Neuron (in vitro differentiated cells): Measurements from ENCODE around the gene CALD1.

Experiments used
- H2AFZ ChIP-seq: one replicate; pipeline ENCODE4 v1.6.1; 2013; ENCODE audit warnings: low read depth, mild to moderate bottlenecking, inconsistent platforms, low read length, moderate library complexity
- H3K27me3 ChIP-seq: one replicate; pipeline ENCODE4 v1.6.1; 2013; ENCODE audit warnings: low read length; ENCODE audit not compliant: insufficient read depth
- H3K36me3 ChIP-seq: one replicate; pipeline ENCODE4 v1.6.1; 2013; ENCODE audit warnings: low read length; ENCODE audit not compliant: insufficient read depth
- H3K4me1 ChIP-seq: one replicate; pipeline ENCODE4 v1.6.1; 2013; ENCODE audit warnings: low read length; ENCODE audit not compliant: insufficient read depth
- H3K4me3 ChIP-seq: 2 replicates; pipeline ENCODE4 v1.5.1; 2013; ENCODE audit warnings: mild to moderate bottlenecking, low read length, moderate library complexity
- H3K9me3 ChIP-seq: one replicate; pipeline ENCODE4 v1.6.1; 2013; ENCODE audit warnings: low read length

The CALD1 gene

DNA sequence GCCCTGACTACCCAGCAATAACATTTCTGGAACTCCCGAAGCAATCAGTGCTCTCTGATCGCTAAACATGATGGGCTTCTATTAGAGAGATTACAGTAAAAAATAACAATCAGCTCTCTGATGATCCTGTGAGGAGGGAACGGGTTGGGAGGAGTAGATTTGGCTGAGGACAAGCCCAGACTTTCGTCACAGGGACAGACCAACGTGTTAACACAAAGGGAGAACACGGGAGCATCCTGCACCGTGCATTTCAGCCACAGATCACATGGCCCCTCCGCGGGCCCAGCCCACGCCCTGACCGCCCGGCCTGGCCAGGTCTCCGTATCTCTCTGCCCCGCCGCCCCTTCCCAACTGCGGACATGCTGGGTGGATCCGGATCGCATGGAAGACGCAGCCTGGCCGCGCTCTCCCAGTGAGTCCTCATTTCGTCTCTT is 111.8 kb downstream of the CALD1 start:
- peaks cover 15% of the 10 kb centered on the region for H3K4me1 ChIP-seq
- H3K9me3 ChIP-seq: peaks cover 5% of the 10 kb centered on the region
- peak overlapping the region; percentile 70 for H3K4me3 ChIP-seq
- peak overlapping the region; percentile 68 for H2AFZ ChIP-seq
- no peaks in the 10 kb centered on the region for H3K27me3 ChIP-seq
- H3K36me3 ChIP-seq: no peaks in the 10 kb centered on the region

DNA sequence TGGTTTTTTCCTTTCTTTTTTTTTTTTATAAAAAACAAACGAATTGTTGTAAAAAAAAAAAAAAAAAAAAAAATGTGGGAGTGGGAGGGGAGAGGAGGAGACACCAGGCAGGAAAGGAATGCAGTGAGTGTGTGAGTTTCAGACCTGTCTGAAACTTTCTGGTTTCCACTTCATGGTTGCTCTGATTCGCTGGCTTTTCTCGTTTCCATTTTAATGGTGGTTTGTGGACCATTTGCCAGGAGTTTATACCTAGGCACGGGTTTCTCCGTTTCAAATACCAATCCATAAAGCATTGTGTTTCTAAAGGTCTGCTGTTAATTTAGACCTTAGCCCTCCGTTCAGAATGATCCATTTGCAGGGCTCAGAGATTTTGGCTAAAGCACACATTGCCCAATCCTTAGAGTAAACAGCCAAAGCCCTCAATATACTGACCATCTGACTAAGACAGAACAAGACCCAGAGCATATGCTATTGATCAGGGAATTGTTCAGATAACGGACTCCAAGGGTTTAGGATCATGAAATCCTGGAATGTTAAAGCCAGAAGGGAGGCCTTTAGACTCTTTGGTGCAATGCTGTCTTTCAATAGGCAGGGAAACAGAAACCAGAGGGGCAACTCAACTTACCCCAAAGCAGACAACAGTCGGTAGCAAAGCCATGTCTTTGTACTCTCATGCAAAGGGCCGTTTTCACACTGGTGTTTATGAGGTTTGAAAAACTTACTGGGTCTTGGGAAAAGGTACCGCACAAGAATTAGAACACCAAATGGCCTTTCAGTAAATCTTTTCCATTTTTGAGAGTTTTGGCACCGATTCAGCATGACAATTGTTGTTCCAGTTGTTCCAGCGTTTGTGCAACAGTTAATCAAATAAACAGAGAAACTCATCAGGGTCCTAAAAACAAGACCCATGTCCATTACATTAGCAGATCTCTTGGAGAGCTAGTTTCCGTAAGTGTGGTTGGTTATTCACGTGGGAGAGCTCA is 112.6 kb downstream of the CALD1 start:
- Histone ChIP-seq H3K4me1 (peaks cover 15% of the 10 kb centered on the region), H3K4me3 (peak overlapping the region; percentile 70), H3K36me3 (no peaks in the 10 kb centered on the region), H2AFZ (peak overlapping the region; percentile 68), H3K9me3 (peaks cover 9% of the 10 kb centered on the region), H3K27me3 (no peaks in the 10 kb centered on the region)

DNA sequence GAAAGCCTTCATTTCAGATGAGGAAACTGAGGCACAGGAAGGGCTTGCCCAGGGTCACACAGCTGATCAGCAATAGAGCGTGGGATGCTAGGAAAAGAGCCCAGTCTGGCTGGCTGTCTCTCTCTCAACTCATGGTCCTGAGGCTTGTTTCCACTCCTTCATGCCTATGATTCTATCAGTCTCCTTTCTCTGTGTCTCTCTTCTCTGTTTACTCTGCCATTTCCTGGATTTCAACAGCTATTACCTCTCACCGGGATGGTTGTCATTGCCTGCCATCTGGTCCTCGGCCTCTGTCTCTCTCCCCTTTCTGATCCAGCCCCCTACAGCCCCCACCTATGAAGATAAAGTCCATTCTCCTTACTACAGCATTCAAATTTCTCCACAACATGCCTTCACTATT is 113.5 kb downstream of the CALD1 start:
- H3K4me3 ChIP-seq: peak overlapping the region; percentile 70
- H3K4me1 ChIP-seq: peaks cover 15% of the 10 kb centered on the region
- H3K9me3 ChIP-seq: peaks cover 9% of the 10 kb centered on the region
- no peaks in the 10 kb centered on the region for H3K27me3 ChIP-seq
- no peaks in the 10 kb centered on the region for H3K36me3 ChIP-seq
- no peak overlapping the region for H2AFZ ChIP-seq

DNA sequence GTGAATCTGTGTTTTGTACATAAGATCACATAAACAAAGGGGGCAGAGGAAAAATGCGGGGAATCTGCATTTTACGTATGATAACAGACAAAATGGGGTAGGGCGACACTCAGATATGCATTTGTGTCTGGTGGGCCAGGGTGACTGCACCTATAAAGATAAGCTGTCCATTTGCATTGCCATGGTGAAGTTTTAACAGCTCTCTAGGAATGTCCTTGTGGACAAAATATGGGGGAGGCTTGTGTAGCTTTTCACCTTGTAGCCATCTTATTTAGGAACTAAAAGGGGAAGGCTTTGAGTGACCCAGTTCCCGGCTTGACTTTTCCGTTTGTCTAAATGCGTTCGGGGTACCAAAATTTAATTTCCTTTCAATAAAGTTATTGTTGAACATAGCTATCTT is 114.5 kb downstream of the CALD1 start:
- no peak overlapping the region for H2AFZ ChIP-seq
- no peak overlapping the region for H3K4me3 ChIP-seq
- no peaks in the 10 kb centered on the region for H3K27me3 ChIP-seq
- peaks cover 9% of the 10 kb centered on the region for H3K9me3 ChIP-seq
- peaks cover 15% of the 10 kb centered on the region for H3K4me1 ChIP-seq
- no peaks in the 10 kb centered on the region for H3K36me3 ChIP-seq

DNA sequence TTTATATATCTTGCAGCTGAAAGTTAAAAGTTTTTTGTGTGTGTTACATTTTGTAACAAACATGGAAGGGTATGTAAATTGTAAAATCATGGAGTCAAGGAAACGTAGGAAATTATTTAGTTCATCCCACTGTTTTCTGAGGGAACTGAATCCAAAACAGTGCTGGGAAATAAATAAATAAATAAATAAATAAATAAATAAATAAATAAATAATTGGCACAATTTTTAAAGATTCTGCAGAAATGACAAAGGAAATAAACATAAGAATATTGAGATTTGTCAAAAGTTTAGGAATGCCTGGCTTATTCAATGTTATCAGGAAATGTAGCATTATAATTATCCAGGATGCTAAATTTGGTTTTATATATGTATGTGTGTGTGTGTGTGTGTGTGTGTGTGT is 115.5 kb downstream of the CALD1 start:
- peaks cover 9% of the 10 kb centered on the region for H3K9me3 ChIP-seq
- H2AFZ ChIP-seq: no peak overlapping the region
- H3K4me1 ChIP-seq: peaks cover 15% of the 10 kb centered on the region
- no peaks in the 10 kb centered on the region for H3K27me3 ChIP-seq
- no peak overlapping the region for H3K4me3 ChIP-seq
- H3K36me3 ChIP-seq: no peaks in the 10 kb centered on the region

DNA sequence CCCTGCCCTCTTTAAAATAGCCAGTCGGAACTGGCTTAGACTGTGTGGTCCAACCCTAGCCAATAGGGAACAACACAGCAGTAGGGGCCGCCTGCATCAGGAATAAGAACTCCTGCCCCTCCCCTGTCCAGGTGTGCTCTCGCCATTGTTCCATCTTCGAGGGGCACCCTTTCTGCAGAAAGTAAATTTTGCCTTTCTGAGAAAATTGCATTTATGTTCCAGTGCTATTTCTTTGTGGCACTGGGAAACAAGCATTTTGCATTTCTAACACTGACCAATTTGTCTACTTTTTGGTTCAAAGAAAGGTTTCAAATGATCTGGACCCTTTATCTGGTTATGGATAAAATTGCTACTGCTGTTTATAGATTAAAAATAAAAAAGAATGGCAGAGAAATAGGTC is 116.6 kb downstream of the CALD1 start:
- no peaks in the 10 kb centered on the region for H3K27me3 ChIP-seq
- peaks cover 15% of the 10 kb centered on the region for H3K4me1 ChIP-seq
- H3K9me3 ChIP-seq: peaks cover 9% of the 10 kb centered on the region
- H3K36me3 ChIP-seq: no peaks in the 10 kb centered on the region
- H3K4me3 ChIP-seq: no peak overlapping the region
- no peak overlapping the region for H2AFZ ChIP-seq

DNA sequence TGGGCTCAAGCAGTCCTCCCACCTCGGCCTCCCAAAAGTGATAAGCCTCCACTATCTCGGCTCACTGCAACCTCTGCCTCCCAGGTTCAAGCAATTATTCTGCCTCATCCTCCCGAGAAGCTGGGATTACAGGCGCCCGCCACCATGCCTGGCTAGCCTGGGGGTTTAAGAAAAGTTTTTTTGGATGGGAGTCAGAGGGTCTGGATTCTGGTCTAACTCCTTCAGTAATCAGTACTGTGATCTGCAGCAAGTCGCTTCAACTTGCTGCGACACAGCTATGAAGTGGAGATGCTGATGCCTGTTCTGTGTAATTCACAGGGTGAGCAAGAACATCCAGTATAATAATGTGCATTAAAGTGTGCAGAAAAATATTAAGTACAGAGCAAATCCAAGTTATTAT is 118.5 kb downstream of the CALD1 start:
- Histone ChIP-seq H3K4me3 (no peak overlapping the region), H3K4me1 (peaks cover 6% of the 10 kb centered on the region), H3K27me3 (no peaks in the 10 kb centered on the region), H2AFZ (no peak overlapping the region), H3K9me3 (peaks cover 9% of the 10 kb centered on the region), H3K36me3 (peaks cover 4% of the 10 kb centered on the region)

DNA sequence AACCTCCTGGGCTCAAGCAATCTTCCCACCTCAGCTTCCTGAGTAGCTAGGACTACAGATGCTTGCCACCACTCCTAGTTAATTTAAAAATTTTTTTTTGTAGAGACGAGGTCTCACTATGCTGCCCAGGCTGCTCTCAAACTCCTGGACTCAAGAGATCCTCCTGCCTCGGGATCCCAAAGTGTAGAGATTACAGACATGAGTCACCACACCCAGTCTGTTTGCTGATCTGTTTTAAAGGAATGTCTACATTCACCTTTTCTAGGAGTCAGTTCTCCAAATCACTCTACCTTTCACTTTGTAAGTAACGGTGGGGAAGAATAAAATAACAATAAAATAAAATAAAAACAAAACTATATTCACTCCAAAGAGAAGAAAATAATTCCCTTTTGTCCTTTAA is 120.3 kb downstream of the CALD1 start:
- Histone ChIP-seq H3K4me1 (no peaks in the 10 kb centered on the region), H3K4me3 (no peak overlapping the region), H3K27me3 (no peaks in the 10 kb centered on the region), H2AFZ (no peak overlapping the region), H3K9me3 (peaks cover 9% of the 10 kb centered on the region), H3K36me3 (peaks cover 6% of the 10 kb centered on the region)

DNA sequence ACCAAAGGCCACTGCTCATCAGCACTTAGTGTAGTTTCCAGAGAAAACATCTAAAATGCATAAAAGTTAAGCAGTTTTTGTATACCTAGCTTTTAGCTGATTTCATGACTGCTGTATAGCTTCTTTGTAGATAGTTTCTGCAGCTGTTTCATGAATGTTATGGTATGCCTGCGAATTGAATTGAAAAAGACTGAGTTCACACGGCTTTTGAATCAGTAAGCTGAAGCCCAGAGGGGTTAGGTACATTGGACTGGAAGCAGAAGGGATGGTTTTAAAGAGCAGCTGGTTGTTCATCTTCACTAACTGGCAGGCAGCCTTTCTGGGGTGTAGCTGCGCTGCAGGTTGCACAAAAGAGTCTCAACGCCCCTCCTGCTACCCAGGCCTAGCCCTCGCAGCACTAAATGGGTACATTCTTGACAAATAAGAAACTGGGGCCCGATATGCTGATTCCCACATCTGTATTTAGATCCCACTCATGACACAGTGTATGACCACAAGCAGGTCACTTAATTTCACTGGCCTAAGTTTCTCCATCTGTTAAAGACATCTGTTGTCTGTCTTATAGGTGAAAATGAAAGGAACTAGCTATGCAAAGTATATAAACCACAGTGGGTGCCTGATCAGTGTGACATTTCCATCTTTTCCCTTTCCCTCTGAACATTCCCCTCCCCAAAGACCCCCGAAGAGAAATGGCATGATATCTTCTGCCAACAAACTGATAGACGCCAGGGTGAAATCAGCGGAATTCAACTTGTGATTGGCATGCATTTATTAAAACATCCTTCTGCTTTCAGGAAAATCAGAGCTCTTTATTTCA is 120.9 kb downstream of the CALD1 start:
- peaks cover 9% of the 10 kb centered on the region for H3K9me3 ChIP-seq
- peaks cover 6% of the 10 kb centered on the region for H3K36me3 ChIP-seq
- H3K4me3 ChIP-seq: no peak overlapping the region
- H2AFZ ChIP-seq: no peak overlapping the region
- no peaks in the 10 kb centered on the region for H3K27me3 ChIP-seq
- H3K4me1 ChIP-seq: no peaks in the 10 kb centered on the region

DNA sequence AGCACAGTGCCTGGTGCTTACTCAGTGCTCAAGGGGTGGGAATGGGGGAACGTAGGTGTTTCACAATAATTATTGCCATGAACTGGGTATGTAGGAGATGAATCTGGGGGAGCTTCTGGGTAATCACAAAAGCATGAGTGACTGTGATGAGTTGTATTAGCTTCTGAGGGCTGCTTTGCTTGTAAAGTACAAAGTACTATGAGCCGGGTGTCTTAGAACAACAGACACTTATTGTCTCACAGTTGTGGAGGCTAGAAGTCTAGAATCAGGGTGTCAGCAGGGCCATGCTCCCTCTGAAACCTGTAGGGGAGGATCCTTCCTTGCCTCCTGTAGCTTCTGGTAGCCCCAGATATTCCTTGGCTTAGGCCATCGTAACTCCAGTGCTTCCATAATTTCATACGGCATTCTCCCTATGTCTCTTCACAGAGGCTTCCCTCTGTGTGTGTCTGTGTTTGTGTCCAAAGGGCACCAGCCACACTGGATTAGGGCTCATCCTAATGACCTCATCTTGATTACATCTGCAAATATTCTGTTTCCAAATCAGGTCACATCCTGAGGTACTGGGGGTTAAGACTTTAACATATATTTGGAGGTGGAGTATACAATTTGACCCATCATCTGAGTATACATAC is 122.1 kb downstream of the CALD1 start:
- no peak overlapping the region for H3K4me3 ChIP-seq
- peaks cover 2% of the 10 kb centered on the region for H3K9me3 ChIP-seq
- H3K27me3 ChIP-seq: no peaks in the 10 kb centered on the region
- no peaks in the 10 kb centered on the region for H3K4me1 ChIP-seq
- H2AFZ ChIP-seq: no peak overlapping the region
- peaks cover 6% of the 10 kb centered on the region for H3K36me3 ChIP-seq

DNA sequence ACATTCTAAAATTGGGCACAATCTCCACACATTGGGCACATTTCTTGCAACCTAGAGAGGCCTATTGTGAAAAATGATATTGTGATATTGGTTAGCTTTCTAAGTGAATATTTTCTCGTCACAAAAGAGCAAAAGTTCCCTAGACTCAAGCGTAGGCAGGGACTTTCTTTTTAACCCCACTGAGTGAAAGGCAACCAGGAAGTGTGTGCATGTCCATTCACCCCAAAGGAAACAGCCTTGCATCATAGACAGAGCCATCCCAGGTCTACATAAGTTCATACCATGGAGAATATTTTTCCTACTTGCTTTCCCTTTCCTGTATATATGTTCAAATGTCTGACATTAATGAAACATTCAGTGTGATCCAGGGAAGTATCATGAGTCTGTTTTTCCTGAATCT is 122.6 kb downstream of the CALD1 start:
- Histone ChIP-seq H3K27me3 (no peaks in the 10 kb centered on the region), H3K4me3 (no peak overlapping the region), H3K4me1 (no peaks in the 10 kb centered on the region), H2AFZ (no peak overlapping the region), H3K36me3 (peaks cover 6% of the 10 kb centered on the region), H3K9me3 (no peaks in the 10 kb centered on the region)

DNA sequence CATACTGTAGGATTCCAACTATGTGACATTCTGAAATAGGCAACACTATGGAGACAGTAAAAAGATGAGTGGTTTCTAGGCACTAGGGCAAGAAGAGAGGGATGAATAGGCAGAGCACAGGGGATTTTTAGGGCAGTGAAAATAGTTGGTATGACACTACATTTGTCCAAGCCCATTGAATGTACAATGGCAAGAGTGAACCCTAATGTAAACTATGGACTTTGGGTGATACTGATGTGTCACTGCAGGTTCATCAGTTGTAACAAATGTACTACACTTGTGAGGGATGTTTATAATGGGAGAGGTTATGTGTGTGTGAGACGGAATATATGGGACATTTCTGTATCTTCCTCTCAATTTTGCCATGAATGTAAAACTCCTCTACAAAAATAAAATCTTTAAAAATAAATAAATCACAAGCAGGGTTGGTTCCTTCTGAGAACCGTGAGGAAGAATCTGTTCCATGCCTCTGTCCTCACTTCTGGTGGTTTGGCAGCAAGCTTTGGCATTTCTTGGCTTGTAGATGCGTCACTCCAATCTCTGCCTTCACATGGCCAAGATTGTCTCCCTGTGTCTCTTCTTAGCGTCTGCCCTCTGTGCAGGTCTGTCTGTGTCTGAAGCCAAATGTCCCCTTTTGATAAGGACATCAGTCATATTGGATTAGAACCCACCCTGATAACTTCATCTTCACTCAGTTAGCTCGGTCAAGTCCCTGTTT is 123.8 kb downstream of the CALD1 start:
- H3K4me1 ChIP-seq: no peaks in the 10 kb centered on the region
- H3K9me3 ChIP-seq: no peaks in the 10 kb centered on the region
- no peaks in the 10 kb centered on the region for H3K27me3 ChIP-seq
- no peak overlapping the region for H2AFZ ChIP-seq
- H3K4me3 ChIP-seq: no peak overlapping the region
- peaks cover 6% of the 10 kb centered on the region for H3K36me3 ChIP-seq
